Pericardium fibroblast (primary cell): ENCODE data around the gene PDE1A. TPM values are rescaled to one million over a fixed set of nuclear protein-coding genes. Genes with fewer than 3 reads are reported as not detected.

Experiments used
- total RNA-seq: library from RNA; depleted of rRNA; stranded (reverse); fragments of >200 nt; gene quantifications from 2 replicates; pipeline ENCODE4 v1.2.3, GENCODE V29; 2015

The PDE1A gene
- total RNA-seq, result 20.9 and 90.7 TPM in 2 replicates

GRCh38 chr2:182426918-182427240 is at the start of gene PDE1A:
TSS of gene PDE1A (minus strand) at chr2:182427036.

